ENCODE measurements around the gene VPS18.

Gene VPS18

DNA sequence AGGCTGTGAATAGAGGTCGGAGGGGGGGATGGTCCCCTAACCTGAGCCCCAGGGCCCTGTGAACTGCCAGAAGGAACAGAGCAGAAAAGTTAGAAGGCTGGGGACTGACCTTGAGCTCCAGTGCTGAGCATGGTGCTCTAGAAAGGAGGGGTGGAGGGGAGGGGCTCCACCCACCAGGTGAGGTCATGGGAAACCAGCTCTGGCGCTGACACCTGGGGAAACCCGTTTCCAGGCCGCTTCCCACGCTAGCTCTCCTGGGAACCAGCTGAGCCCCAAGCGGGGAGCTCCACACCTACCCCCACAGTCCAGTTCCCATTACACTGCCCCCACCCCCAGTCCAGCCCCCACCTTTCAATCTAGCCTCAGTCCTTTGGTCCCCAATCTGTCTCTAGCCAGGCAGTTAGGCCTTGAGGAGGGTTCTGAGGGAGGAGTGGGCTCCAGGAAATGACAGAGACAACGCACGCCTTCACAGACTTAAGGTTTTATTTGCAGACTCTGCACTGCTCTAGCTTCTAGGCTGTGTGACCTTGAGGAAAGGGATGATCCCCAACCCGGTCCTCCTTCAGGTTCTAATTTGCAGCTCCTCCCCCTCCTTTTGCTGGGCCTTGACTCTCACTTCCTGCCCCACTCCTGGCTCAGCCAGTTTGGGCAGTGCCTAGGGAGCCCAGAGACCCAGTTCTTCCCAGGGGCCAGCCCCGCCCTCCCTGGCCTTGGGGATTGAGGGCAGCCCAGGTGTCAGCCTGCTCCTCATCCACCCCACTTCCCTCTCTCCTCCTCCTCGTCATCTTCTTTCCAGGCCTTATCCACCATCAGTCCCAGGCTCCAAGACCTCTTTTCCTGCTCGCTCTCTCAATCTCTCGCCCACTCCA lies 22.3 kb upstream of the VPS18 start:
- peak; percentile 74 for DNase-seq (ENCODE audit: low spot score)

DNA sequence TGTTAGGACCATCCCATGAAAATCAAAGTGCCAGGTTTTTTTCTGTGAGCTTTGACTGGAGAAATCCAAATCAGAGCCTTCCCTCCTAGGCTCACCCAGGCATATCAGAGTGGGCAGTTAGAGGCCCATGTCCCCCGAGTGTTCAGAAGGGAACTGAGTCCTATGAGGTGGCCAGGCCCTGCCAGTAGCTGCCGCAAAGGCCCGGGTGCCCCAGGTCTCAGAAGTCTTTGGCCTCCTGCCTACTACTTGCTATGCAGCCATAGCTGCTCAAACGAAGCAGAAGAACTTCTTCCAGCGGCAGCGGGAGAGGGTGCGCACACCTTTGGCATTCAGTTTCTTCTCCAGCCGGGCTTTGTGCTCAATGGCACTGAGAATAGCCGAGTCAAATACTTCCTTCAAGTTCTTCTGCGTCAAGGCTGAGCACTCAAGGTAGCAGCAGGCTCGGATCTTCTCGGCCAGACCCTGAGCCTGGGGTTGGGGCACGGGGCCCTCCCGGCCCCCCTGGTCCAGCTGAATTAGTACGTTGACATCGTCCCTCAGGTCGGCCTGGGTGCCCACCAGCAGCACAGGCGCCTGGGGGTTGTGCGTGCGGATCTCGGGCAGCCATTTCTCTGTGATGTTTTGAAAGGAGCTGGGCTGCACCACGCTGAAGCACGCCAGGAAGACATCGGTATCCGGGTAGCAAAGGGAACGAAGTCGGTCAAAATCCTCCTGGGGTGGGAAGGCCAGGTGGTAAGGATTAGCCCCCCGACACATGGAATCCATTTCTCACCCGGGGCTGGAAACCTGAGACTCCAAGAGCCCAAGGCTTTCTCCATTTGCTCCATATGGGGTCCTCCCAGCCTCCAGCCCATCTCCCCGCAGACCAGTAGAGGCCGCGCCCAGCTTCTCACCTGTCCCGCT lies 21.2 kb upstream of the VPS18 start:
- no peak for DNase-seq (ENCODE audit: low spot score)

- peak; percentile 84 for DNase-seq (ENCODE audit: low spot score)
Observed at GRCh38 chr15:40873694-40874561, 20.3 kb upstream of the VPS18 start, which contains the start of gene RHOV. Gene RHOV, minus strand, starts transcription at chr15:40874234. Its CDS starts 95 bp downstream, at chr15:40874139.

DNA sequence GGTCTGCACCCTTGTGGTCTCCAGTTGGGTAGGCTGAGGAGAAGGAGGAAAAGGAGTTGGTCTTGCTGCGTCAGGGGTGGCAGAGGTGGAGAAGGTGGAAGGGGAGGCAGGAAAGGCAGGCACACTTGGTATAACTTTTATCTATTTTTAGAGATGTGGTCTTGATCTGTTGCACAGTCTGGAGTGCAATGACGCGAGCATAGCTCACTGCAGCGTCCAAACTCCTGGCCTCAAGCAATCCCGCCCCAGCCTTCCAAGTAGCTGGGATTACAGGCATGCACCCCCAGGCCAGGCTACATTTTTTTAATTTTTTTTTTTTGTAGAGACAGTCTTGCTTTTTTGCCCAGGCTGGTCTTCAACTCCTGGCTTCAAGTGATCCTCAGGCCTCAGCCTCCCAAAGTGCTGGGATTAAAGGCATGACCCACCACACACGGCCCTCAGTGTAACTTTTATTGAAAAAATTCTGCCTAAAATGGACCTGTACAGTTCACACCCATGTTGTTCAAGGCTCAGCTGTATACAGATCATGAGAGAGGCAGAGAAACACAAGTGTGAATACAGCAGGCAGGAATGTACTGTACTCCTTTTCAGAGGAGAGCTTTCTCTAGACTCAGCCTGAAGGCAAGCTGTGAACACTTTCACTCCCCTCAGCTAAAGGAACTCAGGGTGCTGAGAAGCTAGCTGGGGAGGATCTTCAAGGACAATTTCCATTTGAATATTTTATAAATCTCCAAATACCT lies 18.1 kb upstream of the VPS18 start:
- DNase-seq (ENCODE audit: low spot score) = no peak

DNA sequence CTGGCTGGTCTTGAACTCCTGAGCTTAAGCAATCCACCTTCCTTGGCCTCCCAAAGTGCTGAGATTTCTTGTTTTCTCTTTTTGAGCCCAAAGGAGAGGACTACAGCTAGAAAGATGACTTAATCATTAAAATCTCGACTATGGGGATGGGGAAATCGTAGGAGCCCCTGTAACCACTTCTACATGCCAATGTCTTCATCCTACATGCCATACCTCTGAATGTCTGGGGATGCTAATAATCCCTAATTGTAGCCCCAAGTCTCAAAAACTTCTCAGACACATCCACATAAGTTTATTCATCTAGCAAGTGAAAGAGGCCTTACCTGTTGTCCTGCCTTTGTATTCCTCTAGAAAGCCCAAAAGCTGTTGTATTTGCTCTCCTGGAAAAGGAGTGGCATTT lies 16.6 kb upstream of the VPS18 start:
- no peak for DNase-seq (ENCODE audit: low spot score)

DNA sequence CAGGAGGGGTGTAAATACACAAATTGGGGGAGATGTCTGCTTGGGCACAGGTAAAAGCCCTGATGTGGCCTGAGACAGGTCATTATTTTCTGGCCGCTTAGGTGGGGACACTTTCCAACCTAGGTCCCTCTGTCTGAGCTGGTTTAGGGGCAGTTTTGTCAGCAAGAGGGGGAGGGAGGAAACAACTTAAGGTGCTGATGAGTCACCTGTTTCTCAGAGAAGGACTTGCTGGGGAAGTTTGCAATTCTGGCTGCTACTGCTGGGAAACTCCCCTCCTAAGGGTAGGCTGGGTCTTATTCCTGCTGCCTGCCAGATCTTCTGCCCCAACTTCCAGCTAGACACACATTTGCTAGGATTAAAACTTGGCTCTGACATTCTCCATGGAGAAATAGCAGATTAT lies 15.5 kb upstream of the VPS18 start:
- DNase-seq (ENCODE audit: low spot score) = no peak

DNA sequence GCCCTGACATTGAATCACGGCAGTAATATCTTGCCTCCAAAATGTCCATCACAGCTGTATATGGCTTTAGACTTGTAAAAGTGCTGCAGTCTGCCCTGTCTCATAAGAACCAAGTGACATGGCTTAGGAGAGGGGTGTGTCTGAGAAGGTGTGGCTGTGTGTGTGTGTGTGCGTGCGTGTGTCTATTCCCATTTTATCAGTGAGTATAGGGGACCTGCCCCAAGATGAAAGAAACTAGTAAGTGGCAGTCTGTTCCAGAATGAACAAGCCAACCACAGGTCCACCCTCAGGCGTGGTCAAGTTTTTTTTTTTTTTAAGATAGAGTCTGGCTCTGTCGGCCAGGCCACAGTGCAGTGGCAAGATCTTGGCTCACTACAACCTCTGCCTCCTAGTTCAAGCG lies 14.6 kb upstream of the VPS18 start:
- no peak for DNase-seq (ENCODE audit: low spot score)

DNA sequence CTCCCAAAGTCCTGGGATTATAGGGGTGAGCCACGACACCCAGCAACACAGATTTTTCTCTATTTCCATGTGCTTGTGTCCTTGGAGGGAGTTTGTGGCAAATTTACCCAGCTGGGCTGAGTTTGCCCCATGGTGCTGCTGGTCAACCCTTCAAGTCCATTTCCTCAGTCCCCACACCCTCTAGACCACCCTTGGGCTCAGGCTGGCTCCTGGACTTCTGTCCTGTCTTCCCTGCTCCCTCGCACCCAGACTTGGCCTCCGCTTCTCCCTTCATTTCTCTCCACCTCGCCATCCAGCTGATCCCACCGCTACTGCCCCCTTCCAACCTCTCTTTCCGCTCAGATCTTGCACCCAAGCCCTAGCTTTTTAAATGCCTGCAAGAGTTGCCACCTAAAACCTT lies 12.9 kb upstream of the VPS18 start:
- DNase-seq (ENCODE audit: low spot score) = peak; percentile 0

DNA sequence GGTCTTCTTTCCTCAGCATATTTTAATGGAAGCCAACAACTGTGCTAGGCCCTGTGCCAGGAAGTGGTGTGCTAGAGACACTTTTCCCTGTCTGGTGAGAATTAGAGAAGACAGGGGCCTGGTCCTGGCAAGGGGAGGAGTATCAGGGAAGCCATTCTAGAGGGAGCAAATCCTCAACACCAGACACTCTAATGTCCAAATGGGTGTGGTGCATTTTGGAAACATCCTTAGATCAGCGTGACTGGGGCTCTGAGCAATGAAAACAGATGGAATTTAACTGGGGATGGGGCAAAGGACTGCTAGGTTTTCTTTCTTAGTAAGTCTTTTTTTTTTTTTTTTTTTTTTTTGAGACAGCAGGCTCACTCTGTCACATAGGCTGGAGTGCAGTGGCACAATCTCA lies 7.7 kb upstream of the VPS18 start:
- DNase-seq (ENCODE audit: low spot score) = no peak

- DNase-seq (ENCODE audit: low spot score) = no peak
Observed at GRCh38 chr15:40889112-40889511, 5.1 kb upstream of the VPS18 start.

DNA sequence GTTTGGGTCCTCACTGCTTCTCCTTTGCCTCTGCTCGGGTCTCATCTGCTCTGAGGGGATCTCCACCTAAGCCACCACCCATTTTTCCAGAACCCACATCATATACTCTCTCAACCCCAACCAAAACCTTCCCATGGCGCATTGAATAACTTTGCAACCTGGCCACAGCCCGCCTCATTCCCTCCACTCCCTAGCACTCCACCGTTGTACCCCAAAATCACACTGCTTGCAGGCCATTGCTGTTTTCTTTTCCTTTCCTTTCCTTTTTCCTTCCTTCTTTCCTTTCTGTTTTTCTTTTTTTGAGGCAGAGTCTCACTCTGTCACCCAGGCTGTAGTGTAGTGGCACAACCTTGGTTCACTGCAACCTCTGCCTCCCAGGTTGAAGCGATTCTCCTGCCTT lies 3.1 kb upstream of the VPS18 start:
- DNase-seq (ENCODE audit: low spot score) = no peak

DNA sequence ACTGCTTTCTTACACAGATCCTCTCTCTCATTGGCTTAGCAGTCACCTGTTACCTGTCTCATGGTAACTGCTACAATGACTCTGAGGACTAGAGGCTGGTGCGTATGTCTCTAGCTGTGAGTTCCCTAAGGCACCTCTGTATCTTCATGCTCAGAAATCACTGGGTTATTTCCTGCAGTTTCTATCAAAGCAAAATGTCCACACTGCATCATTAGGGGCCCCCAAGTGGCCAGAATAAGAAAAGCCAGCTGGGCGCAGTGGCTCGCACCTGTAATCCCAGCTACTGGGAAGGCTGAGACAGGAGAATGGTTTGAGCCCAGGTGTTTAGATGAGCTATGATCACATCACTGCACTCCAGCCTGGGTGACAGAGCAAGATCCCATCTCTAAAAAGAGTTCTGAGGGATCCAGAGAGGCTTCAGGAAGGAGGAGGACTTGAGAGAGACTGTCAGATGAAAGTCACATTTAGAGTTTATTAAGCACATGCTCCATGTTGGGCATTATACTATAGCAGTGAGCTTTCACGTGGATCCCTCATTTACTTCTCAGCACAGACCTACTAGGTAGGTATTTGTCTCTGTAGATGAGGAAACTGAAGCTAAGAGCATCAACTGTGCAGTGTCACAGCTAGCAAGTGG lies 2.3 kb upstream of the VPS18 start:
- peak; percentile 44 for DNase-seq (ENCODE audit: low spot score)

GRCh38 chr15:40892447-40893012 lies 1.7 kb upstream of the VPS18 start:
- DNase-seq (ENCODE audit: low spot score) = no peak

- DNase-seq (ENCODE audit: low spot score) = no peak
Observed at GRCh38 chr15:40893019-40893670, 1.1 kb upstream of the VPS18 start.

- peak; percentile 70 for DNase-seq (ENCODE audit: low spot score)
Observed at GRCh38 chr15:40894681-40895448, 615 bp downstream of the VPS18 start.

GRCh38 chr15:40899536-40900207 lies 5.4 kb downstream of the VPS18 start:
- no peak for DNase-seq (ENCODE audit: low spot score)

DNA sequence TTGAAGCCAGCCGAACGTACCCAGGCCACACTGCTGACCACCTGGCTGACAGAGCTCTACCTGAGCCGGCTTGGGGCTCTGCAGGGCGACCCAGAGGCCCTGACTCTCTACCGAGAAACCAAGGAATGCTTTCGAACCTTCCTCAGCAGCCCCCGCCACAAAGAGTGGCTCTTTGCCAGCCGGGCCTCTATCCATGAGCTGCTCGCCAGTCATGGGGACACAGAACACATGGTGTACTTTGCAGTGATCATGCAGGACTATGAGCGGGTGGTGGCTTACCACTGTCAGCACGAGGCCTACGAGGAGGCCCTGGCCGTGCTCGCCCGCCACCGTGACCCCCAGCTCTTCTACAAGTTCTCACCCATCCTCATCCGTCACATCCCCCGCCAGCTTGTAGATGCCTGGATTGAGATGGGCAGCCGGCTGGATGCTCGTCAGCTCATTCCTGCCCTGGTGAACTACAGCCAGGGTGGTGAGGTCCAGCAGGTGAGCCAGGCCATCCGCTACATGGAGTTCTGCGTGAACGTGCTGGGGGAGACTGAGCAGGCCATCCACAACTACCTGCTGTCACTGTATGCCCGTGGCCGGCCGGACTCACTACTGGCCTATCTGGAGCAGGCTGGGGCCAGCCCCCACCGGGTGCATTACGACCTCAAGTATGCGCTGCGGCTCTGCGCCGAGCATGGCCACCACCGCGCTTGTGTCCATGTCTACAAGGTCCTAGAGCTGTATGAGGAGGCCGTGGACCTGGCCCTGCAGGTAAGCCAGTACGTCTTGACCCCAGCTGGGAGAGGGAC lies 6.2 kb downstream of the VPS18 start:
- DNase-seq (ENCODE audit: low spot score) = no peak

GRCh38 chr15:40901053-40901443 lies 6.8 kb downstream of the VPS18 start:
- no peak for DNase-seq (ENCODE audit: low spot score)

All from iPS-NIHi11 (cell line).